SK-N-SH (cell line): ENCODE measurements around the gene FREY1. TPM values are rescaled to one million over a fixed set of nuclear protein-coding genes. Genes with fewer than 3 reads are reported as not detected.

ENCODE experiments used
- CTCF ChIA-PET: fragments of 300-600, 350-600 bp; formaldehyde crosslinking; extraction: SDS; loops from one replicate; lab custom pipeline; 2021; lab: Yijun Ruan, JAX
- POLR2A ChIA-PET: fragments of 350-600 bp; sonication (Branson Sonifier 250); formaldehyde crosslinking; extraction: SDS; loops from one replicate; lab custom pipeline; 2020; ENCODE audit warnings: antibody characterized with exemption, inconsistent platforms; lab: Yijun Ruan, JAX
- DNase-seq: peaks from one replicate; pipeline ENCODE4 v3.0.0; 2012
- H2AFZ ChIP-seq: fragments of 200-600 bp; sonication (generic); 2 replicates; pipeline ENCODE4 v1.8.1; 2016; ENCODE audit warnings: antibody characterized with exemption, mild to moderate bottlenecking, low read depth
- H3F3A ChIP-seq: fragments of 200-600 bp; sonication (generic); replicated peaks from 2 replicates; pipeline ENCODE3; 2016; ENCODE audit warnings: antibody characterized with exemption, mild to moderate bottlenecking; ENCODE audit not compliant: insufficient read depth
- H3K27ac ChIP-seq, 2 experiments: fragments of 200-500 bp in 1 of 2; fragments of 200-600 bp in 1 of 2; sonication (Bioruptor generic) in 1 of 2; sonication (generic), shearing (Covaris generic) in 1 of 2; 2 replicates each; pipeline versions ENCODE4 v1.5.1 to v1.6.1; 2014 to 2016; ENCODE audit warnings: low read depth in 2 of 2, inconsistent platforms in 1 of 2, low read length in 1 of 2, mild to moderate bottlenecking in 1 of 2, mixed read lengths in 1 of 2
- H3K27me3 ChIP-seq: fragments of 200-600 bp; sonication (generic), shearing (Covaris generic); 2 replicates; pipeline ENCODE4 v1.6.1; 2016; ENCODE audit warnings: mixed run types; ENCODE audit not compliant: insufficient read depth
- H3K36me3 ChIP-seq, 2 experiments: fragments of 200-500 bp in 1 of 2; fragments of 200-600 bp in 1 of 2; sonication (Bioruptor generic) in 1 of 2; sonication (generic) in 1 of 2; replicated peaks in 1 of 2; 2 replicates each; pipeline versions ENCODE3 to v1.5.1; 2014 to 2016; ENCODE audit warnings: low read length in 1 of 2, mild to moderate bottlenecking in 1 of 2; ENCODE audit not compliant: insufficient read depth in 2 of 2, control insufficient read depth in 1 of 2
- H3K4me1 ChIP-seq, 2 experiments: fragments of 200-500 bp in 1 of 2; fragments of 200-600 bp in 1 of 2; sonication (Bioruptor generic) in 1 of 2; sonication (generic), shearing (Covaris generic) in 1 of 2; 2 replicates each; pipeline versions ENCODE4 v1.5.1 to v1.6.1; 2014 to 2016; ENCODE audit warnings: low read depth in 1 of 2, low read length in 1 of 2, mixed run types in 1 of 2; ENCODE audit not compliant: insufficient read depth in 2 of 2, control insufficient read depth in 1 of 2
- H3K4me2 ChIP-seq: fragments of 200-600 bp; sonication (generic), shearing (Covaris generic); 2 replicates; pipeline ENCODE4 v1.6.1; 2017; ENCODE audit warnings: mixed run types
- H3K4me3 ChIP-seq, 2 experiments: fragments of 200-500 bp in 1 of 2; fragments of 200-600 bp in 1 of 2; sonication (Bioruptor generic) in 1 of 2; sonication (generic), shearing (Covaris generic) in 1 of 2; 2 replicates each; pipeline versions ENCODE4 v1.5.1 to v1.8.1; 2014 to 2016; ENCODE audit warnings: low read depth in 2 of 2, inconsistent platforms in 1 of 2, low read length in 1 of 2, mild to moderate bottlenecking in 1 of 2, mixed read lengths in 1 of 2, moderate library complexity in 1 of 2
- H3K79me2 ChIP-seq: fragments of 200-600 bp; sonication (generic); 2 replicates; pipeline ENCODE4 v1.8.1; 2017; ENCODE audit warnings: mild to moderate bottlenecking; ENCODE audit not compliant: insufficient read depth
- H3K9ac ChIP-seq: fragments of 200-600 bp; sonication (generic); 2 replicates; pipeline ENCODE4 v1.6.1; 2017; ENCODE audit warnings: mixed run types
- H3K9me2 ChIP-seq: fragments of 200-600 bp; sonication (generic); 2 replicates; pipeline ENCODE4 v1.6.1; 2017; ENCODE audit warnings: mixed run types
- H3K9me3 ChIP-seq: fragments of 200-600 bp; sonication (generic); 2 replicates; pipeline ENCODE4 v1.6.1; 2017; ENCODE audit warnings: mixed run types, mild to moderate bottlenecking, moderate library complexity
- H4K20me1 ChIP-seq: fragments of 200-600 bp; sonication (generic); 2 replicates; pipeline ENCODE4 v1.6.1; 2017; ENCODE audit warnings: mild to moderate bottlenecking, mixed run types; ENCODE audit not compliant: insufficient read depth
- CHD2 ChIP-seq: fragments of 150-350 bp; IDR thresholded peaks from 2 replicates; pipeline ENCODE4 v1.6.1; 2018; ENCODE audit warnings: low read length; ENCODE audit not compliant: partially characterized antibody
- ELF1 ChIP-seq: IDR thresholded peaks from 2 replicates; pipeline ENCODE4 v1.4.0; 2012
- EZH2phosphoT487 ChIP-seq: fragments of 200-600 bp; sonication (generic); IDR thresholded peaks from 2 replicates; pipeline ENCODE4 v1.6.1; 2017; ENCODE audit warnings: low read depth, mixed run types, mild to moderate bottlenecking, antibody characterized with exemption, moderate library complexity, borderline replicate concordance
- GABPA ChIP-seq: IDR thresholded peaks from 2 replicates; pipeline ENCODE4 v1.4.0; 2012; ENCODE audit warnings: low read depth, mild to moderate bottlenecking
- MEF2A ChIP-seq: IDR thresholded peaks from 2 replicates; pipeline ENCODE4 v1.4.0; 2012; ENCODE audit warnings: low read depth, borderline replicate concordance
- MXI1 ChIP-seq: IDR thresholded peaks from 2 replicates; pipeline ENCODE4 v1.6.1; 2012; ENCODE audit warnings: mild to moderate bottlenecking, low read depth, low read length, improper control_type of control experiment
- NFIC ChIP-seq: IDR thresholded peaks from 2 replicates; pipeline ENCODE4 v1.4.0; 2012; ENCODE audit warnings: borderline replicate concordance
- NRF1 ChIP-seq: IDR thresholded peaks from 2 replicates; pipeline ENCODE4 v1.6.1; 2012; ENCODE audit warnings: low read depth, mild to moderate bottlenecking, low read length
- PBX3 ChIP-seq: IDR thresholded peaks from 2 replicates; pipeline ENCODE4; 2012
- POLR2AphosphoS5 ChIP-seq: IDR thresholded peaks from 2 replicates; pipeline ENCODE4 v1.6.1; 2012; ENCODE audit warnings: low read depth, low read length
- RAD21 ChIP-seq: IDR thresholded peaks from 2 replicates; pipeline ENCODE4 v1.6.1; 2012; ENCODE audit warnings: mild to moderate bottlenecking, low read length
- RFX5 ChIP-seq: IDR thresholded peaks from 2 replicates; pipeline ENCODE4 v1.6.1; 2012; ENCODE audit warnings: mild to moderate bottlenecking, improper control_type of control experiment, low read length
- SIN3A ChIP-seq: IDR thresholded peaks from 2 replicates; pipeline ENCODE4 v1.6.1; 2012; ENCODE audit warnings: low read depth, mild to moderate bottlenecking, low read length, moderate library complexity, borderline replicate concordance
- TAF1 ChIP-seq: IDR thresholded peaks from 2 replicates; pipeline ENCODE4 v1.6.1; 2012; ENCODE audit warnings: low read depth, mild to moderate bottlenecking, low read length, moderate library complexity, borderline replicate concordance
- YY1 ChIP-seq: IDR thresholded peaks from 2 replicates; pipeline ENCODE4 v1.4.0; 2012; ENCODE audit warnings: low read depth, mild to moderate bottlenecking
- ZBTB33 ChIP-seq: IDR thresholded peaks from 2 replicates; pipeline ENCODE4 v1.4.0; 2012; ENCODE audit warnings: low read depth, borderline replicate concordance
- WGBS: methylation state at CpG from one replicate; pipeline ENCODE4 v1.1.6; 2017; ENCODE audit warnings: low lambda C conversion rate; 5-methylcytosine and 5-hydroxymethylcytosine counted together
- polyA plus RNA-seq, 3 experiments: library from polyadenylated mRNA; depleted of rRNA; stranded (reverse); fragments of >200 nt; gene quantifications; 2 replicates each; pipeline ENCODE4 v1.2.3, GENCODE V29; 2012

FREY1 gene
- polyA plus RNA-seq, 1 of the 3 experiments (the other 2 are of a cell fraction), result 0.30 TPM

GRCh38 chr11:45917623-45918330, 10.7 kb upstream of the FREY1 start, which contains the start of gene PEX16:
Gene PEX16 (minus strand): TSS chr11:45917877. CDS start chr11:45917811, 66 bp downstream.
- POLR2A ChIA-PET, result interaction anchor here (0.5 to 2.3 kb wide), 9 partner anchors 8 to 378 kb away, joined by 3 to 15 read pairs (median 4); no protein-coding TSS in a partner anchor
- WGBS, result under 1% methylated on average over 29 of the region's 45 CpGs
- H3K36me3 ChIP-seq, result peaks cover 0 to 28% of the 10 kb centered on the region in 2 experiments

More at GRCh38 chr11:45917623-45918330, 10.7 kb upstream of the FREY1 start, which contains the start of gene PEX16:
- H4K20me1 ChIP-seq, result no peaks in the 10 kb centered on the region
- CTCF ChIA-PET, result interaction anchor here (0.9 to 6.2 kb wide), 5 partner anchors 19 to 322 kb away, joined by 3 to 35 read pairs (median 4); no protein-coding TSS in a partner anchor
- peaks cover 4% of the 10 kb centered on the region for H3F3A ChIP-seq
- TF ChIP-seq NRF1 (peak; percentile 83), EZH2phosphoT487 (no peak), GABPA (peak; percentile 98), RAD21 (no peak), MXI1 (peak; percentile 70; the same call in 1 of the 2 replicates), CHD2 (peak; percentile 12), YY1 (peak; percentile 73; the same call in 1 of the 2 replicates), MEF2A (no peak), SIN3A (0 out of 2 replicates have a peak, but pooled peaks have one; percentile 75), RFX5 (peak; percentile 73; the same call in 1 of the 2 replicates), ELF1 (peak; percentile 96), NFIC (peak; percentile 11; the same call in 1 of the 2 replicates), TAF1 (peak; percentile 55; the same call in 1 of the 2 replicates), PBX3 (no peak), ZBTB33 (no peak), POLR2AphosphoS5 (peak; percentile 91)
- peak within 1 kb of the TSS; percentile 95 to 99 for H3K4me3 ChIP-seq
- H3K27me3 ChIP-seq, result no peaks in the 10 kb centered on the region
- H3K79me2 ChIP-seq, result peaks cover 19% of the 10 kb centered on the region
- peak; percentile 97 for DNase-seq
- H2AFZ ChIP-seq, result peak within 1 kb of the TSS; percentile 95
- no peaks in the 10 kb centered on the region for H3K9me2 ChIP-seq
- H3K27ac ChIP-seq, result peak within 1 kb of the TSS; percentile 83 to 89
- H3K4me2 ChIP-seq, result peak within 1 kb of the TSS; percentile 97
- no peaks in the 10 kb centered on the region for H3K9me3 ChIP-seq
- peaks cover 7 to 17% of the 10 kb centered on the region in 2 experiments; a peak in 3 of 4 replicates for H3K4me1 ChIP-seq
- H3K9ac ChIP-seq, result peak within 1 kb of the TSS; percentile 89
